ENCODE data around the gene RPA4.
"Not testable (repeated sequence)": the region's sequence is repeated elsewhere in the genome, so short reads cannot be mapped to it uniquely, and the experiment has no call there.

The RPA4 gene

GRCh38 chrX:96846841-96847240, 36.9 kb upstream of the RPA4 start:
- TF ChIP-seq ZFX (IDR thresholded peaks at IDR 0.05), result no peak
- TF ChIP-seq CTCF (conservative IDR thresholded peaks at IDR 0.05), result no peak
- no peak overlapping the region for H3K27ac ChIP-seq

DNA sequence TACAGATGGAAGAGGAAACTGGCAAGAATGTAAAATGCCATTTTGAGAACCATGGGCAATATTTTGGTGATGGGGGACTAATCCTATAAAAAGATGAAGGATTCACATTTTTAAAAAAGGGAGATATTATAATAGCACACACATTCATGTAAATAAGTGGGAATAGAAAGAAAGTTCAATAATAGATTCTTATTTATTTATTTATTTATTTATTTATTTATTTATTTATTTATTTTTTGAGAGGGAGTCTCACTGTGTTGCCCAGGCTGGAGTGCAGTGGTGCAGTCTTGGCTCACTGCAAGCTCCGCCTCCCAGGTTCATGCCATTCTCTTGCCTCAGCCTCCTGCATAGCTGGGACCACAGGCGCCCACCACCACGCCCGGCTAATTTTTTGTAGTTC, 24.3 kb upstream of the RPA4 start:
- not testable (repeated sequence) for H3K27ac ChIP-seq

DNA sequence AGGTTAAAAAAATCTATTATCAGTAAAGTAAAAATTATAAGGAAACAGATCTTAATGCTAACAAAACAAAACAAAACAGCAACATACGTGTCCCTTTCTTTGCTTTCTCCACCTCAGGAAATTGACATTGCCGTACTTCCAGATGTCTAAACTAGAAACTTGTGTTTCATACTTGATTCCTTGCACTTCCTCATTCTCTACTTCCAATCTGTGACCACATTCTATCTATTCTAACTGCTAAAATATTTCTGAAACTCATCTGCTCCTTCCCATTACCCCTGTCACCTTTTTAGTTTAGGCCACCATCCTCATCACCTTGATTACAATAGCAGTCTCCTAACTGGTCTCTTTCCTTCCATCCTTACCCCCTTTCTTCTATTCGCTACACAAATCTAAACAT, 22.5 kb upstream of the RPA4 start:
- H3K27ac ChIP-seq, result no peak overlapping the region
- no peak for TF ChIP-seq CTCF (conservative IDR thresholded peaks at IDR 0.05)
- no peak for TF ChIP-seq ZFX (IDR thresholded peaks at IDR 0.05)

GRCh38 chrX:96861661-96862060, 22.0 kb upstream of the RPA4 start:
- no peak overlapping the region for H3K27ac ChIP-seq
- TF ChIP-seq ZFX (IDR thresholded peaks at IDR 0.05) (no peak), CTCF (conservative IDR thresholded peaks at IDR 0.05) (no peak)

DNA sequence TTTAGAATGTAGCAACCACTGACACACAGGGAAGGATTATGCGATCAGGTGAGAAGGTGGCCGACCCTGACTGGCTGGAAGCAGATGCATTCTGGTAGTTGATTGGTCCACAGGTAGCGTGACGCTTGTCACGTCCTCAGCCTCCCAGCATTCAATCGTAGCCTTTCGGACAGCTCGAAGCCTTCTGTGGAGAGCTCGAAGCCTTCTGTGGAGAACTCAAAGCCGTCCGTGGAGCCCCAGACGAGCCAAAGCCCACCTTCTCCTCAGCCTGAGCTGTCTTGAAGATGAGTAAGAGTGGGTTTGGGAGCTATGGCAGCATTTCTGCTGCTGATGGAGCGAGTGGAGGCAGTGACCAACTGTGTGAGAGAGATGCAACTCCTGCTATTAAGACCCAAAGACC, 319 bp downstream of the RPA4 start:
- H3K27ac ChIP-seq, result no peak overlapping the region

DNA sequence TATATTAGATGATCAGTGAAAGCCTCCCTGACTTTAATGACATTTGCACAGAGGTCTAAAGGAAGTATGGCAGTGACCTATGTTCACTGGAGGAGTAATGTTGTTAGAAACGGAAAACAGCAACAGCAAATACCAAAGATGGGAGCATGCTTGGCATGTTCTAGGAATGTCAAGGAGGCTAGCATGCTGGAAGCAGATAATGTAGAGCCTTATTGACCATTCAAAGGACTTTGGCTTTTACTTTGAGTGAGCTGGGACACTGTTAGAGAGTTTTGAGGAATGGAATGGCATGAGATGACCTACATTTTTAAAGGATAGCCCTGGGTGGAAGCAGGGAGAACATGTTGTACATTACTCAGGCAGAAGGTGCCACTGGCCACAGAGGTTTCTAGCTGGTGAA, 6.0 kb downstream of the RPA4 start:
- H3K27ac ChIP-seq, result no peak overlapping the region
- TF ChIP-seq ZFX (IDR thresholded peaks at IDR 0.05) (no peak), CTCF (conservative IDR thresholded peaks at IDR 0.05) (no peak)

More for the DNA sequence above, 319 bp downstream of the RPA4 start:
- TF ChIP-seq ZFX (IDR thresholded peaks at IDR 0.05), result no peak
- TF ChIP-seq CTCF (conservative IDR thresholded peaks at IDR 0.05), result no peak

GRCh38 chrX:96906741-96907140, 23.0 kb downstream of the RPA4 start:
- no peak overlapping the region for H3K27ac ChIP-seq
- TF ChIP-seq CTCF (conservative IDR thresholded peaks at IDR 0.05), result no peak
- TF ChIP-seq ZFX (IDR thresholded peaks at IDR 0.05), result no peak

GRCh38 chrX:96907516-96908272, 24.0 kb downstream of the RPA4 start:
- H3K27ac ChIP-seq, result no peak overlapping the region
- TF ChIP-seq ZFX (IDR thresholded peaks at IDR 0.05) (no peak), CTCF (conservative IDR thresholded peaks at IDR 0.05) (no peak)
